HG03521 (cell line): ENCODE measurements around the gene AHRR.
A peak's percentile ranks its signal among the peaks of the same experiment; 100 is the strongest.

ENCODE experiments used
- ATAC-seq: cut with Tn5 transposase; IDR thresholded peaks from one replicate; pipeline ENCODE4 v1.9.1; 2021; ENCODE audit warnings: mild to moderate bottlenecking, moderate library complexity; ENCODE audit not compliant: unreplicated experiment

Gene AHRR

GRCh38 chr5:435961-436640, 114.6 kb downstream of the AHRR start:
- ATAC-seq = no peak

GRCh38 chr5:436641-436975, 115.1 kb downstream of the AHRR start:
- no peak for ATAC-seq

GRCh38 chr5:437281-437771, 115.8 kb downstream of the AHRR start:
- ATAC-seq = no peak

GRCh38 chr5:438481-438981, 117.0 kb downstream of the AHRR start:
- ATAC-seq = no peak

- no peak for ATAC-seq
These were observed 117.7 kb downstream of the AHRR start for GRCh38 chr5:439181-439580.

- ATAC-seq = no peak
These were observed 118.1 kb downstream of the AHRR start for GRCh38 chr5:439636-440035.

GRCh38 chr5:440401-441201, 119.1 kb downstream of the AHRR start:
- ATAC-seq = no peak

GRCh38 chr5:441996-442334, 120.5 kb downstream of the AHRR start:
- no peak for ATAC-seq

GRCh38 chr5:442335-443238, 121.1 kb downstream of the AHRR start, which contains the start of gene EXOC3:
EXOC3 (plus strand) TSS chr5:443176; CDS start chr5:446206, 3,030 bp downstream.
- ATAC-seq = peak; percentile 90

- ATAC-seq = peak; percentile 14
These were observed 122.0 kb downstream of the AHRR start for GRCh38 chr5:443239-444151.

- ATAC-seq = no peak
These were observed 122.7 kb downstream of the AHRR start for GRCh38 chr5:444226-444625.

GRCh38 chr5:445591-445990, 124.1 kb downstream of the AHRR start:
- no peak for ATAC-seq

- no peak for ATAC-seq
These were observed 124.8 kb downstream of the AHRR start for GRCh38 chr5:446066-446882.

- ATAC-seq = no peak
These were observed 125.4 kb downstream of the AHRR start for GRCh38 chr5:446883-447263.

GRCh38 chr5:447501-447900, 126.0 kb downstream of the AHRR start:
- ATAC-seq = no peak

- no peak for ATAC-seq
These were observed 126.7 kb downstream of the AHRR start for GRCh38 chr5:448061-448765.

GRCh38 chr5:448766-449090, 127.2 kb downstream of the AHRR start:
- ATAC-seq = no peak

GRCh38 chr5:449151-449550, 127.6 kb downstream of the AHRR start:
- no peak for ATAC-seq
